K562 (cell line): Measurements from ENCODE around the gene GRIK3.

ENCODE experiments used
- KLF16 ChIP-seq: IDR thresholded peaks from 2 replicates; pipeline ENCODE4 v1.6.1; 2016; ENCODE audit warnings: antibody characterized with exemption
- MYC ChIP-seq, 2 experiments: fragments of 250-450 bp in 1 of 2; sonication (Bioruptor Pico) in 1 of 2; IDR thresholded peaks; 2 replicates each; pipeline versions ENCODE4 v1.5.1 to v1.6.1; 2012 to 2021; ENCODE audit warnings: low read depth in 2 of 2, borderline replicate concordance in 1 of 2, improper control_type of control experiment in 1 of 2, low read length in 1 of 2, mild to moderate bottlenecking in 1 of 2, moderate library complexity in 1 of 2
- TF ChIP-seq, protein P1 (sequence below), 3 experiments: IDR thresholded peaks in 2 of 3; conservative IDR thresholded peaks in 1 of 3; 2 replicates each; pipeline ENCODE4 v1.5.1; 2011 to 2012; ENCODE audit warnings: low read length in 3 of 3, mild to moderate bottlenecking in 3 of 3, control low read depth in 2 of 3, improper control_type of control experiment in 1 of 3, inconsistent platforms in 1 of 3, low read depth in 1 of 3, mixed read lengths in 1 of 3, moderate library complexity in 1 of 3; ENCODE audit not compliant: insufficient read depth in 2 of 3

GRCh38 chr1:36802018-36802417 lies 232.3 kb downstream of the GRIK3 start:
- TF ChIP-seq MYC (IDR thresholded peaks at IDR 0.05; ENCODE audit: low read depth, low read length): no peak
- TF ChIP-seq MYC (CRISPR knock-in tag; IDR thresholded peaks at IDR 0.05; ENCODE audit: borderline replicate concordance, low read depth): no peak
- TF ChIP-seq KLF16: no peak
- TF ChIP-seq, protein P1, sequence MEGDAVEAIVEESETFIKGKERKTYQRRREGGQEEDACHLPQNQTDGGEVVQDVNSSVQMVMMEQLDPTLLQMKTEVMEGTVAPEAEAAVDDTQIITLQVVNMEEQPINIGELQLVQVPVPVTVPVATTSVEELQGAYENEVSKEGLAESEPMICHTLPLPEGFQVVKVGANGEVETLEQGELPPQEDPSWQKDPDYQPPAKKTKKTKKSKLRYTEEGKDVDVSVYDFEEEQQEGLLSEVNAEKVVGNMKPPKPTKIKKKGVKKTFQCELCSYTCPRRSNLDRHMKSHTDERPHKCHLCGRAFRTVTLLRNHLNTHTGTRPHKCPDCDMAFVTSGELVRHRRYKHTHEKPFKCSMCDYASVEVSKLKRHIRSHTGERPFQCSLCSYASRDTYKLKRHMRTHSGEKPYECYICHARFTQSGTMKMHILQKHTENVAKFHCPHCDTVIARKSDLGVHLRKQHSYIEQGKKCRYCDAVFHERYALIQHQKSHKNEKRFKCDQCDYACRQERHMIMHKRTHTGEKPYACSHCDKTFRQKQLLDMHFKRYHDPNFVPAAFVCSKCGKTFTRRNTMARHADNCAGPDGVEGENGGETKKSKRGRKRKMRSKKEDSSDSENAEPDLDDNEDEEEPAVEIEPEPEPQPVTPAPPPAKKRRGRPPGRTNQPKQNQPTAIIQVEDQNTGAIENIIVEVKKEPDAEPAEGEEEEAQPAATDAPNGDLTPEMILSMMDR (IDR thresholded peaks at IDR 0.05 in 2 of 3, conservative IDR thresholded peaks at IDR 0.05 in 1 of 3; ENCODE audit: insufficient read depth in 2 of 3, low read depth in 1 of 3, low read length in 3 of 3): no peak
